CD4-positive, alpha-beta T cell treated with Interleukin-4 for 1 hour (primary cell): Measurements from ENCODE around the gene C1GALT1C1L.
"Not testable (repeated sequence)": the region's sequence is repeated elsewhere in the genome, so short reads cannot be mapped to it uniquely, and the experiment has no call there.

ENCODE experiments used
- DNase-seq, 2 donors: peaks; one replicate each; pipeline ENCODE4 v3.0.0-alpha.2; 2020 to 2022

C1GALT1C1L gene

DNA sequence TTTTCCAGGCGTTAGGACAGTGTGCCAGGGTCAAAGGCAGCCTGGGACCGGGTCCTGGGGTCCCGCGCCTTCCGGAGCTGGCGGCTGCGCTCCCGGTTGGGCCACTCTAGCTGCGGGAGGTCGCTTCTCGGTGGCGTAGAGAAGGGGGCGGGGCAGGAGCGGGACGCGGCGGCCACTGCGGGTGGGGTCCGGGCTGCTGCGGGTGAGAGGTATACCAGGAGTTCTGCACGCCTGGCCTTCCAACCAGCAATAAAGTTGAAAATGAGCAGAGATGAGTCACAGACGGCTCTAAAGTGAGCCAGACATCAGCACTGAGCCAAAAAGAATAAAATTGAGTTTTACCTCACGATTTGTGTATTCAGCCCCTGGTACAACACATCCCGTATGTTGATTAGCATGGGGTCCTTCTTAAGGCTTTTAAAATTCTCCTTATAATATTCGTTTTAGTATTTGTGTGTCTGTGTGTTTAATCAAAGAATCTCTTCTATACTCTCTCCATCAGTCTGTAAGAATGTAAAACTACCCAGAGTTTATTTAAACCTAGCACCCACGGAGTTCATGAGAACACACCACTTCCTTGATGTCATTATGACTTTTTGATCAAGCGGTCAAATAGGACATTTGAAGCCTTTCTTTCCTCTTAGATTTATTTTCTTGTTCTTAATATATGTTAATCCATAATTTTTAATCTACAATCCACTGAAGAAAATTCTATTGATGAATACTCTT, at the start of gene C1GALT1C1L:
Gene C1GALT1C1L, minus strand, starts transcription at position 108 of the 729 bp plus-strand sequence. Its CDS starts 107 bp downstream, at position 1.
- peak in 1 of 2 donors; percentile 16 for DNase-seq

DNA sequence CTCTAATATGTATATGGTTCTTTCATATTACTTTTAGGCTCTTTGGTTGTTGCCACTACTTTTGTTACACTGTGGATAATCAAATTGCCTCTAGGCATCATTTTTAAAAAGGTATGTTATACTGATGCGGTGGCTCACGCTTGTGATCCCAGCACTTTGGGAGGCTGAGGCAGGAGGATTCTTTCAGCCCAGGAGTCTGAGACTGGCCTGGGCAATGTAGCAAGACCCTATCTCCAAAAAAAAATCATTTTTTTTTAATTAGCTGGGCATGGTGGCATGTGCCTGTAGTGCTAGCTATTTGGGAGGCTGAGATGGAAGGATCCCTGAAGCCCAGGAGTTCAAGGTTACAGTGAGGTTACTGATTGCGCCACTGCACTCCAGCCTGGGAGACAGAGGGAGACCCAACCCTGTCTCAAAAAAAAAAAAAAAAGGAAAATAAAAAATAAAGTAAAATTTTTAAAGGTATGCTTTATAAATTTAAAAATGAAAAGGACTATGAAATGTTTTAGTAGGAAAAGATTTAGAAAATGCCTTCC, 49.5 kb upstream of the C1GALT1C1L start:
- no peak for DNase-seq

DNA sequence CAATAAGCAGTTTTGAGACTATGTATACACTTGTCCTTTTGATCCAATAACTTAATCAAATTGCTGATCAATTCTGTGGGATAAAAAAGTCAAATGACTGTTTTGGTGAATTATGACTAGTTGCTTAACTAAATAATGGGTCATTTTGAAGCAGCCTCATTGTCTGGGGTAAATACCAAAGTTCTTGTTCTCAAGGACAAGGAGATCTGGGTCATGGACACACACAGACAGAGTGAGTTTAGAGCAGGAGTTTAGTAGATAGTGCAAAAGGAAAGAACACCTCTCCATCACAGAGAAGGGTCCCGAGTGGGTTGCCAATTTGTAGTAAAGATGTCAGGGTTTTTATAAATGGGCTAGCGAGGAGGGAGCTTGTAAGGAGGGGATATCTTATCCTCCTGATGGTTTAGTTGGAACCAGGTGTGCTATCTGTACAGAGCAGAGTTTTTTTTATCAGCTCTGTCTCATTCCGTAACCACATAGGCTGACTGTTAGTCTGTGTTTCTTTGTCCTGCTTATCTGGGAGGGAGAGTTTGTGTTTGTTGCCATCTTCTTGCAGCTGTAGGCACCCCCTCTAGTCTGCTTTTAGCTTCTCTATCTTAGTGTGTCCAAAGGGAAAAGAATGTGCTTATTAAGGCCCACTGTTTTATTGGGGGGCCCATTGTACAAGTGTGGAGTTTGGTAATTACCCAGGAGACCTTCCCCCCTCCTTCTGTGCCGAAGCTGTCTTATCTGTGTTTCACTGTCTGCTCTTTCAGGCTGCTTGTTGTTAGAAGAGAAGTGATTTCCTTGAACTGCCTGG, 48.7 kb upstream of the C1GALT1C1L start:
- DNase-seq = no peak

DNA sequence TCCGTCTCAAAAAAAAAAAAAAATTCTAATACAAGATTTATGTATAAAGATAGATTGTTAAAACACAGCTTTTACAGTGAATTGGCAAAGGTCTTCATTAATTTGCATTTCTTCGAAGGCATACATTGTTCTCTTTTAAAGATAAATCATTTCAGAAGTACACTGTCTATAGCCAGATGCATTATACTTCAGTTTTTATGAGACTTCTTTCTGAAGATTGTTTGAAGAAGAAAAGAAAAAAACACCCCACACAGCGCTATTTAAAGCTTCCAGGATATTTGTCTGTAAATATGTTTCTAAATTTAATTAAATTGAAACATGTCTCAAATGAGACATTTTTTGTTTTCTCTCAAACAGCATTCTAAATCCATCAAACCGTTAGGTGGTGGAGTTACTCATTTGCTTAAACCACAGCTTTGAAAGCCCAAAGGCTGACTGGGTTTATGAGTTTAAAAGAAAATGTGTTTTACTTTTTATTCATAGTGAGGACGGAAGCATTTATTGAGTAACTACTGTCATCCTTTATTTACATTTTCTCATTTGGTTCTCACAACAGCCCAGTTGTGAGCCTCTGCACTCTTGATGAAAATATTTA, 42.4 kb upstream of the C1GALT1C1L start:
- DNase-seq = no peak

DNA sequence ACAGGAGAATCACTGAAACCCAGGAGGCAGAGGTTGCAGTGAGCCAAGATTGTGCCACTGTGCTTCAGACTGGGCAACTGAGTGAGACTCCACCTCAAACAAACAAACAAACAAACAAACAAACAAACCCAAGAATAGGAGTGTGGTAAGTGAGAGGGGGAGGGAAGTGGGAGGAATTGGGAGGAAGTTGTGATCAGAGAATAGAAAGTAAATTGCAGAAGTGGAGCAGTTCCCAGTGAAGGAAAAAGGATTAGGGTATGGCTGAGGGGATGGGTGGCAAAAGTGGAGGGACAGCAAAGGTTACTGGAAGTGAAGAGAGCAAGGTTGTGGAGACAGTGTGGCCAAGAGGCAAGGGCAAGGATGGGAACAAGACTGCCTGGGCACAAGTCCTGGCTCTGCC, 41.1 kb upstream of the C1GALT1C1L start:
- DNase-seq = no peak

DNA sequence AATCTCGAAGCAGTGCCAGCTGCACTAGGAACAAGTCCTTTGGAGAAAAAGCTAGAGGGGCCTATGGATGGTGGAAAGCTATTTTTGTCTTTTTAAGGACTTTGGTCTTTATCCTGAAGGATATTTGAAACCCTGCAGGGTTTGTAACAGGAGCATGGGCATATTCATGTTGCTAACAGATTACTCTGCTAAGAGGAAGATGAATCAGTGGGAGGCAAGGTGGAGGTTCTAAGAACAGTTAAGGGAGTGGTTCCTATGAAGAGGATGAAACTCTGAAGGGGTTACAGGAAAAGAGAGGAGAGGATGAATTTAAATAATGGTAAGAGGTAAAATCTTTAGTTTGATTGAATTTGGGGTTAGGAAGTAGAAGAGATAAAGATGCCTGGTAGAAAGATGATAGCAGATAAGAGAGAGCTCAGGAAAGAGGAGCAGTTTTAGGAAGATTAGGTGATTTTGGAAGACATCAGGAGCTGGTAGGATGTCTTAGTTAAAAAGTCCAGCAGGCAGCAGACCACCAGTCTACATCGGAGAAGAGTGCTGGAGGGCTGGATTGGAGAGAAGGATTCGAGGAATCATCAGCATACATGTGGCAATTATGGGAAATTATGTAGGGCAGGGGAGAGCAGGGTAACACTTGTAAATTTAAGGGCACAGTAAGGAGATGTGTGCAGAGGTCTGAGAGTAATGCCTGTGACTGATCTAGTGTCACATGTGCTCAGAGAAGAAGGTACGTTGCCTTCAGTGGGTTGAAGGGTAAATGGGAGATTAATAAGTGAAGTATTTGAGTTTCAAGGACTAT, 39.3 kb upstream of the C1GALT1C1L start:
- no peak for DNase-seq

DNA sequence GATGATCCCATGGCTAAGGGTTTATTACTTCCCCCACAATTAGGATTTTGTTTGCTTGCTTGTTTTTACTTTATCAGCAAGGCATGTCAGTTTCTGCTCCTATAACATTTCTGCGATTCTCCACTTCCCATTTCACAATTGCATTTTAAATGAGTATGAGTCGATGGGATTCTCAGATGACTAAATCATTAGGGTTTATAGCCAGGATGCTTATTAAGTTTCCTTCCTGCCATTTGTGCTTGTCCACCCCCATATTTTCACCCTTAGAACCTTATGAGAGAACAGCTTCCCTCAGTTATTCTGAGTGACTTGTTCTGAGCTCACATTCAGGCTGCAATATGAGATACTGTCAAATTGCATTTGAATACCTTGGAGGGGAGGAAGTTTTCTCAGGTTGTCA, 37.9 kb upstream of the C1GALT1C1L start:
- DNase-seq = no peak

DNA sequence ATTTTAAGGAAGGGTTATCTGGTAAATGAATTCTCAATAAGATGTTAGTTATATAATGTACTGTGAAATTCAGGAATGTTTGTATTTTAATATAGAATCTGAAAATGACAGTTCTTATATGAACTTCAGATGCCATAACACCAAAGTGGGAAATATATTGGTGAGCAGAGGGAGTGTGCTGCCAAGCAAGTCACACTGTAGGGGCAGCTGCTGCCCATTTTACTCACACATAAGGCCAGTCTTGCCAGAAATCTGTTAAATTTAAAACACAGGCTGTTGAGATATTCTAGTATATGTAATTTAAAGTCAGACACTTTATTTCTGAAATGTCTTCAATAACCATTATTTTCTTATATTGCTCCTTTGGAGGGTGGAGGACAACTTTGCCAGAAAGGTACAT, 34.6 kb upstream of the C1GALT1C1L start:
- DNase-seq = no peak

DNA sequence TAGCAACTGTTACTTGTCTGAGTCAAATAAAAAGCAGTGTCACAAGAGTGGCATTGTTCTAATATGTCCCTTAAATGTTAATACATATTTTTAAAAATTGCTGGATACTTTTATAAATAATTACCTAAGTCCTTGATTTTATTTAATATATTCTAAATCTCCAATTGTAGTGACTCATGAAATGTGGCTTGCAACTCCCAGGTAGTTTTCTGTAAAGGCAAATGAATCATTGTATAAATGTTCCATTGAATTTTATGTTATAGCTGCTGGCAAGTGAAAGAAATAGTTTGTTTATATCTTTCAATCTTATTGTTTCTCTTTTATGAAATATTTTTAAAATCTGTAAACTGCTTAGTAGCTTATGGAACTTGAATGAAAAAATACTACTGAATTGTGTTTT, 32.7 kb upstream of the C1GALT1C1L start:
- no peak for DNase-seq

DNA sequence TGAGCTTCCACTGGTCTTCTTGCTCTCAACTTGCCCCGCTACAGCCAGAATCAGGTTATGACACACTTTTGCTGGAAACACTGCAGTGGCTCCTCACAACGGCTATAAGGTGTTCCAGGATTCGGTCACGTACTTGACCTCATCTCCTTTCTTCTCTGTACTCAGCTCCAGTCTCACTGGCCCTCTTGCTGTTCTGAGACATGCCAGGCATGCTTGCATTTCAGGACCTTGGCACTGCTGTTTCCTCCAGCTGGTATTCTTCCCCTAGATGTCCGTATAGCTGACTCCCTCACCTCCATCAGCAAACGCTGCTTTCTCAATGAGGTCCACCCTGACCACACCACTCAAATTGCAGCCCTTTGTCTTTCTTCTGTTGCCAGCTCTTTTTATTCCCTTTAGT, 31.9 kb upstream of the C1GALT1C1L start:
- DNase-seq = no peak

DNA sequence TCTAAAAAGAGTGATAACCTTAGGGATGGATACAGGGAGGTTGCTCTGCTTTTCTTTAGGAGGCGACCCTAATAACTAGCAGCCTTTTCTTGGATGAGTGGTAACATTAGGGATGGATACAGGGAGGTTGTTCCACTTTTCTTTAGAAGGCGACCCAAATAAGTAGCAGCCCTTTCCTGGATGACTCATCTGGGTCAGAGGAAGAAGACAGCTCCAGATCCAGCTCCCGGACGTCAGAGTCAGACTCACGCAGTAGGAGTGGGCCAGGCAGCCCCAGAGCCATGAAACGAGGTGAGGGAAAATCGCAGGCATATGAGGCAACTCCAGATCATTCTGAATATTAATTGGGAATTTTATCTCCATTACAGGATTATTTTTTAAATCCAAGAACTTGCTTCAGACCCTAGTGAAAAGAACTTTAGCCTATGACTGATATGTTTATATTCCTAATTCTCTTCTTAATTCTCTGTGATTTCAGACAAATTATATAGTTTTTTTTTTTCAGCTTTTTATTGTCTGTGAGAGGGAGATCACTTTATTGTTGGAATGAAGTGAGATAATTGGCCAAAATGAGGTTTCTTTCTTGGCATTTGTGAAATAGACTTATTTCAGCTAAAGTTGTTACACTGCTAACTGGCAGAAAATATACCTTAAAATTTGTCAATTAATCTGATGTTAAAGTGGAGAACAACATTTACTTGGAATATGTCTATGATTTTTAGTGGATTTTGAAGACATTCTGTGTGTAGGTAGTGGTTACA, 31.2 kb upstream of the C1GALT1C1L start:
- DNase-seq = no peak

DNA sequence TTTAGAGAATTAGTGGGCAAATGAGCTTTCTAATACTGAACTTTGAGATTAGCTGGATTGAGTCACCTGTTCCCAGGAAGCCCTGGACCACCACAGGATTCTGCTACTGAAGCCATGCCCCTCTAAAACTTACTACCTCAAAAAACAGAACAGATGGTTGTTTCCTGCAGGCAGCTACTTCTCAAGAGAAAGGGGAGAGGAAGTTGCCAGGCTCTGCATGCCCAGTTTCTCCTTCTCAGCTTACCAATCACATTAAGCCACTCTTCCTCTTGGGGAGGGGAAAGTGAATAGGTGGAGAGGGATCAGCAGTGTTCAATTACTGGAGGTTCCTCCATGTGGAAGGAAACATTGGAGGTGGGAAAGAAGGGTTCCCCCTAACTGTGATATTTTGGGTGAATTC, 24.9 kb upstream of the C1GALT1C1L start:
- DNase-seq = no peak

DNA sequence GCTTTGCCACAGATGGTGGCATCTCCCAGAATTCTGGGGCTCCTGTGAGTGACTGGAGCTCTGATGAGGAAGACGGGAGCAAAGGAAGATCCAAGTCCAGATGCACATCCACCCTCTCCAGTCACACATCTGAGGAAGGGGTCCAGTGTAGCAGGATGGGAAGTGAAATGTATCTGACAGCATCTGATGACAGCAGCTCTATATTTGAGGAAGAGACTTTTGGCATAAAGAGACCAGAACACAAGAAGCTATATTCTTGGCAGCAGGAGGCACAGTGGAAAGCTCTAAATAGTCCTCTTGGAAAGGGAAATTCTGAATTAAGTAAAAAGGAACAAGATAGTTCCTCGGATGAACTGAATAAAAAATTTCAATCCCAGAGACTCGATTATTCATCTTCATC, 23.5 kb upstream of the C1GALT1C1L start:
- DNase-seq = no peak

DNA sequence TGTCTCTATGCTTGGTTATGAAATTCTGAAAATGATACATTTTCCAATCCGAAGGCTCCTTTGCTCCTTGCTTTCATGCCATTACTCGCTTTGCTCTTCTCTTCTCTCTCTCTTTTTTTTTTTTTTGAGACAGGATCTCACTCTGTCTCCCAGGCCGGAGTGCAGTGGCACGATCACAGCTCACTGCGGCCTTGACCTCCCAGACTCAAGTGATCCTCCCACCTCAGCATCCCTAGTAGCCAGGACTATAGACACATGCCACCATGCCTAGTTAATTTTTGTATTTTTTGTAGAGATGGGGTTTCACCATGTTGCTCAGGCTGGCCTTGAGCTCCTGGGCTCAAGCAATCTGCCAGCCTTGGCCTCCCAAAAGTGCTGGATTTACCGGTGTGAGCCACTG, 21.9 kb upstream of the C1GALT1C1L start:
- DNase-seq = not testable (repeated sequence)

DNA sequence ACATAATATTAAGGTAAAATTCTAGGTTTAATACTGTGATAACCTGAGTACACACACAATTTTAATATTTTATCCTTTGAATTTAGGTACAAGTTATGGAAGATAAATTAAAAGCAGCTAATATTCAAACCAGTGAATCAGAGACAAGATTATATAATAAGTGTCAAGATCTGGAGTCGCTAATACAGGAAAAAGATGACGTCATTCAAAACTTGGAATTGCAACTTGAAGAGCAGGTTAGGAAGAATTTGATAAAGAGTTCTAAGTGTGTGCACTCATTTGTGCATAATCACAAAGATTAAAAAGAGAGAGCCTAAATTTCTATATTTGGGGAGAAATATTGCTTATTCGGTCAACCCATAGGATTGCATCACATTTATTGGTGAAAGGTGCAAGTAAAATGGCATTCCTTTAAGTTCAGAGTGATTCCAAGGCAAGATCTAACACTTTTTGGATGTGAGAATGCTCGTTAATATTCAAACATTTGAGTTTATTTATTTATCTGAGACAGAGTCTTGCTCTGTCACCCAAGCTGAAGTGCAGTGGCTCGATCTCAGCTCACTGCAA, 16.3 kb upstream of the C1GALT1C1L start:
- DNase-seq = no peak

DNA sequence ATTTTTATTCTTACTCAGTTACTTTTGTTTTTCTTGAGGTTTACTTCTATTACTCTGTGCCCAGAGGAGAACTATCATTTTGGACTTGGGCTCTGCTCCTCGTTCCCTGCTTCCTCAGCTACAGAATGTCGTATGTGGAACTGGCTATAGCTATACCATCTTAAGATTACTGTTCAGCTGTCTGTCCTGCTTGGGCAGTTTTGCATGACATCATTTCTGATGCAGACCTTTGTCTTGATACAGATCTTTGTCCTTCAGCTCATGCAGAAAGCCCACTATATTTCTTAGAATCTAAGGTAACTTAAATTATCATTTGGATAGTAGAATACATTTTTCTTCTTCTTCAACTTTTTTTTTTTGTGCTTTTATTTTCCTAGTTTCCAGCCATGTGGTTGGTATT, 13.8 kb upstream of the C1GALT1C1L start:
- DNase-seq = no peak

DNA sequence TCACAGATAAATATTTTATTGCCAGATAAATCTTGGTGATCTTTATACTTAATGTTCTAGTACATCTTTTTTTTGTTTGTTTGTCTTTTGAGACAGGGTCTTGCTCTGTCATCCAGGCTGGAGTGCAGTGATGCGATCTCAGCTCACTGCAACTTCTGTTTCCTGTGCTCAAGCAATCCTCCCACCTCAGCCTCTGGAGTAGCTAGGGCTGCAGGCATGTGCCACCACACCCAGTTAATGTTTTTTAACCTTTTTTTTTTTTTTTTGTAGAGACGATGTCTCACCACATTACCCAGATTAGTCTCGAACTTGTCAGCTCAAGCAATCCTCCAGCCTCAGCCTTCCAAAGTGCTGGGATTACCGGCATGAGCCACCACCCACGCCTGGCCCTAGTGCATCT, 9.1 kb upstream of the C1GALT1C1L start:
- DNase-seq = no peak

DNA sequence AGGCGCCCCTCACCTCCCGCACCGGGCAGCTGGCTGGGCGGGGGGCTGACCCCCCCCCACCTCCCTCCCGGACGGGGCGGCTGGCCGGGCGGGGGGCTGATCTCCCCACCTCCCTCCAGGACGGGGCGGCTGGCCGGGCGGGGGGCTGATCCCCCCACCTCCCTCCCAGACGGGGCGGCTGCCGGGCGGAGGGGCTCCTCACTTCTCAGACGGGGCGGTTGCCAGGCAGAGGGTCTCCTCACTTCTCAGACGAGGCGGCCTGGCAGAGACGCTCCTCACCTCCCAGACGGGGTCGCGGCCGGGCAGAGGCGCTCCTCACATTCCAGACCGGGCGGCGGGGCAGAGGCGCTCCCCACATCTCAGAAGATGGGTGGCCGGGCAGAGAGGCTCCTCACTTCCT, 1.6 kb upstream of the C1GALT1C1L start:
- not testable (repeated sequence) for DNase-seq

DNA sequence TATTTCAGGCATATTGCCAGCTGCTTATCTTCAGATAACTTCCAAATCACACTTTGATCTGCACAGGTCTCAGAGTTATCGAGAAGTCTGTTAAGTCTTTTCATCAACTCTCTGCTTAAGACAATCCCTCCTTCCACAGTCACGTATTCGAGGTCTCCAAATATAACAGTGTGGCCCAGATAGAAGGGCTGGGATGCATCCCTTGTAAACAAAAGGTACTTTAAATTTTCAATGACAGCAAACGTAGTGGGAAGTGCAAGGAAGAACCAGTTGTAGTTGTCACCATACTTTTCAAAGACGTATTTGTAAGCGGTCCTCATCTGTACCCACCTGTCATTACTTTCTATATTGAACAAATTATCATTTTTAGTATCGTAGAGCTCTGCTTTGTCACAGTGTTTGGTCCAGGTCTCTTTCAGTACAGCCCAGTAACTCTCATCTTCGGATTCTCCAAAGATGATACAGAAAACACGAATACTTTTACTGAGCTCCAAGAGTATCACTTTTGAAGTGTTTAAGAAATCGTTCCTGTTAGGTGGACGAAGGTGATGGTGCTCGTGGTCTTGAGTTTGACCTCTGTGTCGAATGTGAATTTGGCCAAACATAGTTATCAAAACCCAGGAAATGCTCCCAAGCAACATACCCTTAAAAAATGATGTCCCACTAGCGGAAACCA, 445 bp downstream of the C1GALT1C1L start:
- DNase-seq = no peak

DNA sequence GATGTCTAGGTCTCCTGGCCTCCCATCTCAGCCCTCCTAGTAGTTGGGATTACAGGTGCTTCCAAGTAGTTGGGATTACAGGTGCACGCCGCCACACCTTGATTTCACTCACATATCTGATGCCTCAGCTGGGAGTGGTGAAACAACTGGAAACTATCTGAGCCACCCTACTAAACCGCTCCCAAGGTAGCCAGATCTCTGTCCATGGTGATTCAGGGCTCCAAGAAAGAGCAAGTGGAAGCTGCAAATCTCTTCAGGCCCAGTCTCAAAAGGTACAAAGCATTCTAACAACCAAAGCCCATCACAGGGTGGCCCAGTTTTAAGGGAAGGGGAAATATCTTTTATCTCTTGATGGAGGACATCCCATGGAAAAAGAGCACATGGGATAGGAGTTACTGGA, 19.0 kb downstream of the C1GALT1C1L start:
- DNase-seq = no peak

DNA sequence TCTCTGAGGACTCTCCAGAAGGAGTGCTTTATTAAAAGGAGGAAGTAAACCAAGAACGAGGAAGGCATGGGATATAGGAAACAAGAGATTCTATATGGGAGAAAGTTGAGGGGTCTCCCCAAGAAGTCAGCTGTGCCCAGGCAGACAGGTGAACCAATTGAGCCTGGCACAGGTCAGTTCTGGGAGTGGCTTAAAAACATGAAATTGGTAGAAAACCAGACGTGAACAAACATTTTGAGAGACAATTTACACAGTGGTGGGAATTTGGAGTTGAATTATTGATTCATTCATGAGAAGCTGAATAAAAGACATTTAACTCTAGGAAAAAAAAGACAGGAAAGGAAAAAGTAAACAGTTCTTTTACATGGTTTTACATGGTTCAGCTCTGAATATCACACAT, 22.7 kb downstream of the C1GALT1C1L start:
- DNase-seq = no peak
